NCI-H1694 (cell line): ENCODE results near the gene SECISBP2.

ENCODE experiments used
- DNase-seq: peaks from one replicate; lab custom pipeline; 2025; lab: John Stamatoyannopoulos, UW

Gene SECISBP2

GRCh38 chr9:89383030-89383720, 64.9 kb downstream of the SECISBP2 start:
- DNase-seq: no peak

GRCh38 chr9:89383721-89384300, 65.5 kb downstream of the SECISBP2 start:
- DNase-seq: no peak

DNA sequence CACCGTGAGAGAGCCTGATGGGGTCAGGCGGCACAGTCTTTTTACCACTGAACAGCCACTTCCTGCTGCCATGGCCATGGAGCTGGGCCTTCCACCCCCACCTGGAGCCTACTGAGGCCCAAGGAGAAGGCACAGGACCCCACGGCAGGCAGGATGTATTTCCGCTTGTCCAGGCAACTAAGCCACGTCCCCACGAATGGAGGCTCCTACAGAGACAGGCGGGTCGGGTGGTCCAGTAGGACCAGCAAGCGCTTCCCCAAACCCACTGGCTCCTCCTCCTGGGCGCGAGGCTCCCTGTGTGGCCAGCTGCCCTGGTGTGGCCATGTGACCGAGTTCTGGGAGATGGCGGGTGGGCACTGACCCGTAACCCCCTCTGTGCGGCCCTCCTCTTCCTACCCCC, 66.5 kb downstream of the SECISBP2 start:
- DNase-seq: no peak

- DNase-seq: no peak
Observed at GRCh38 chr9:89386206-89386605, 67.9 kb downstream of the SECISBP2 start.

- DNase-seq: no peak
Observed at GRCh38 chr9:89386797-89387196, 68.5 kb downstream of the SECISBP2 start.

DNA sequence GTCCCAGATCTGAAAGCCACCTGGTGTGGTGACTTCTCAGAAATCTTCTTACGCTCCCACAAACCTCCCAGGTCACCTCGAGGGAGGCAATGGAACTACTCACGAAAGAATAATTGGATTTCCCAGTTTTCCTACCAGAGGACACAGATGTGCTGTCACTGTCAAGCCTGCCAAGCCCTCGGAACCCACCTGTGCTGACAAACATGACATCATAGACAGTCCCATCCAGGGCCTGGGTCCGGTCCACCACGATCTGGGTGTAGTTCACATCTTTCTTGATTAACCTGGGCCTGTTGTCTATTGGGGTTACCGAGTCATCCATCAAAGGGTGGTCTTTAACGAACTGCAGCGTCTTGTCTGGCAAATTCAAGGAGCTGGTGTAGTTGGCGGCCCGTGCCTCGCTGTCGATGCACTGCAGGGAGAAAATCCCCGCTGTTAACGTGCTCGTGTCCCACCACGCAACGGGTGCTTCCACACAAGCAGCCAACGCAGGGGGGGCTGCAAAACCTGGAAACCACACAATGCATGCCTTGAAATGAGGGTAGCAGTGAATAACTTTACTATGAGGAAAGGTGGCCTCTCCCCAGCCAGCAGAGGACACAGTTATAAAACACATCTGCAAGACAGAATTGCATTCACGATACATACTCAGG, 69.0 kb downstream of the SECISBP2 start:
- no peak for DNase-seq

GRCh38 chr9:89388084-89388867, 70.0 kb downstream of the SECISBP2 start:
- no peak for DNase-seq

DNA sequence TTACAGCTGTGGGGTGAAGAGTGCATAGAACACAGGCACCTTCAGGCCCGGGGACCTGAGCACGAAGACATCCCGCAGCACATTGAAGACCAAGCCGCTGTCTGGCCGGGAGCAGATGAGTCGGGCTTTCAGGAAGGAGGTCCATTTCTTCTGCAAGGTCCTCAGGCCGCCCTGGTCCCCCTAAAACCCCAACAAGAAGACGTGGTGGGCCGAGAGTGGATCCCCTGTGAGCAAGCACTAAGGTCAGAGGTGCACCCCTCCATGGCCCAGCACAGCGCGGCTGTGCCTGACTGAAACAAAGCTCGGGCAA, 70.5 kb downstream of the SECISBP2 start:
- no peak for DNase-seq

DNA sequence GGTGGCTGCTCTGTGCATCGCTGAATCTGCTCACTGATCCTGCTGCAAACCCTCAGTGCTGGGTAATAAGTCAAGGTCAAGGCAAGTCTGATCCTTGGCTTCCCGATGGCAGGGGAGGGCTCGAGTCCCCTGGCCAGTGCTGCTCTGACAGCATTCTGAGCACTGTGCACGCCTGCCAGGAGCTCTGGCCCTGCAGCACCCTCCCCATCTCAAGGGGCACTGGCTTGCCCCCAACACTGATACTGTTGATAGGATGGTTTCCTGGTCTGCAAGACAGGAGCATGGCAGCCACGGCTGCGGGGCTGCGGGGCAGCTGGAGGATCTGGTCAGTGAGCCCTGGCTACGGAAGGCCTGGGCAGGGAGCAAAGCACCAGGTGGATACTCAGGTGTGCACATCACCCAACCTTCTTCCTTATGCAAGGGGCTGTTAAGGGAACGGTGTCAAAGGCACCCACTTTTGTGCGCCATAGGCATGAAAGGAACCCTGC, 71.8 kb downstream of the SECISBP2 start:
- DNase-seq: no peak

- no peak for DNase-seq
Observed at GRCh38 chr9:89390578-89391116, 72.3 kb downstream of the SECISBP2 start.

- DNase-seq: no peak
Observed at GRCh38 chr9:89391585-89391984, 73.3 kb downstream of the SECISBP2 start.

GRCh38 chr9:89394412-89394811, 76.1 kb downstream of the SECISBP2 start:
- no peak for DNase-seq

- no peak for DNase-seq
Observed at GRCh38 chr9:89395931-89396710, 77.8 kb downstream of the SECISBP2 start.

DNA sequence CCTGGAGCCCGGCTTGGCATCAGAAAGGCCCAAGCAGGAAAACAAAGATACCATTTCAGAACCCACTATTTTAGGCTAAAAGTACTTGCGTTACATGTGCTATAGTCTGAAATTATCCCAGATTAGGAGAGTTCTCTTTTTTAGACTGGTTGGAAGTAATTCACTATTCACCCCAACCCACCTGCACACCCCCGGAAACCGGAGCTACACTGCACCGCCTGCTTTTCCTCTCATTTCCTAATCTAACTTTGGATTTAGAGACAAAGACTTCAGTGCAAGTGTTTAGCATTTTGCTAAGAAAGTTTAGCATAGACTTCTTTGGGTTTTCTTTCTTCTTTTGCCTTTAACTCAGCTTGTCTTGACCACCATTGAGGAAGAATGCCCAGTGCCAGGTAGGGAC, 79.2 kb downstream of the SECISBP2 start:
- no peak for DNase-seq

DNA sequence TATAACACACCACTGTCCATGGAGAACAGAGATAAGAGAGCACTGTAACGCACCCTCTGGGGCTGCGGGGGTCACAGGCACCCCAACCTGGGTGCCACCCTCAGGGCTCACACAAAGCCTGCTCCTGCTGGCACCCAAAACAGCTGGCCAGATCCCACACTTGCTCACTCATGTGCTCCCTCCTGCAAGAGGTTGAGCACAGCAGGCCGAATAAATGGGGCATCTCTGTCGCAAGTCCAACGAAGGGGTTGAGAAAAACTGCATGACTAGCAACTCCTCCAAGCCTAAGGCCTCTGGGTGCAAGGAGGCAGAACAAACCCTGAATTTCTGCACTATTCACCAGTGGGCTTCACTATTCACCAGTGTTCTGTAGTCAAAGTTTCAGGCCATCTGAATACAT, 80.3 kb downstream of the SECISBP2 start:
- no peak for DNase-seq

- DNase-seq: no peak
Observed at GRCh38 chr9:89400403-89401116, 82.3 kb downstream of the SECISBP2 start.

GRCh38 chr9:89402695-89403427, 84.6 kb downstream of the SECISBP2 start:
- no peak for DNase-seq

DNA sequence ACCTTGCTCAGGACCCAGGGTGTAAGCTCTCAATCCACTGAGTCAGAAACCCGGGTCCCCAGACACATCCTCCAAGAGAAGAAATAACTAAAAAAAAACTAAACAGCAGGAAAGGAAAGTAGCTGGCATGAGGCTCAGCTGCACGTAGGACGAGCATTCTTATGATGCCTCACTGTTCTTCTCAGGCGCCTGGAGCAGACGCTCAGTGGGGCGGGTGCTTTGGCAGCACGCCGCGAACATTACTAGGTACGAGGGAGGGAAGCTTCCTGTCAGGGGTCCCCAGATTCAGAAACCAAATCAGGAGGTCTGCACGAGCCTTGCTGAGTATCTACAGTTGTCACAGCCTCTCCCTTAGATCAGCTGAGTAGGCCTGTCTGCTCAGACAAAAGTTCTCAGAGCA, 85.8 kb downstream of the SECISBP2 start:
- DNase-seq: no peak

GRCh38 chr9:89405826-89406225, 87.5 kb downstream of the SECISBP2 start:
- DNase-seq: no peak

GRCh38 chr9:89407070-89407469, 88.8 kb downstream of the SECISBP2 start:
- no peak for DNase-seq
